ENCODE data around the gene PCDHB9. TPM values are rescaled to one million over a fixed set of nuclear protein-coding genes. Genes with fewer than 3 reads are reported as not detected.

The PCDHB9 gene
- total and polyA plus RNA-seq, 9 of the 15 experiments (the other 6 are each of a cell fraction or from before 2014, with no cell fraction given), result not detected

DNA sequence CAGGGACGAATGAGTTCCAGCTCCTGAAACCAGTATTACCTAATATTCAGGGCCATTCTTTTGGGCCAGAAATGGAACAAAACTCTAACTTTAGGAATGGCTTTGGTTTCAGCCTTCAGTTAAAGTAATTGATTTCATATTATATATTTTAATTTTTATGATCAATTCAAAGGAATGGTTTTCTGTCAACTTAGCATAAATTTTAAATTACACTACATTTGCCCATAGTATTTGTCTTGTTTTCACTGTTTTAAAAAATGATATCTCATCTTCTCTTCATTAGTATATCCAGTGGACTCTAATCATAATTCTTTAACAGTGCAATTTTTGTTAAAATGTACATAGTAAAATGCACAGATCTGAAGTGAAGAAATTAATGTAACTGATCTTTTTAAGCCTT is 6.6 kb upstream of the PCDHB9 start:
- Histone ChIP-seq H3K79me2 (ENCODE audit: control insufficient read depth, insufficient read depth, low read length) (no peaks in the 10 kb centered on the region), H3K4me3 (no peak overlapping the region), H3K4me1 (replicated peaks in 1 of 2; ENCODE audit: control insufficient read depth in 2 of 2, insufficient read depth in 2 of 2, low read length in 2 of 2) (no peaks in the 10 kb centered on the region), H3K36me3 (ENCODE audit: control insufficient read depth, insufficient read depth, low read length) (no peaks in the 10 kb centered on the region), H3K4me2 (ENCODE audit: insufficient read depth, low read length) (no peak overlapping the region), H3K27me3 (ENCODE audit: control insufficient read depth in 2 of 2, insufficient read depth in 2 of 2, low read length in 2 of 2) (peaks cover 5 to 14% of the 10 kb centered on the region in 2 experiments; a peak in 1 of 5 replicates), H3K9me3 (replicated peaks; ENCODE audit: control insufficient read depth, insufficient read depth, low read depth, low read length) (no peaks in the 10 kb centered on the region), H4K20me1 (replicated peaks; ENCODE audit: control insufficient read depth, insufficient read depth, low read length) (no peaks in the 10 kb centered on the region), H2AFZ (ENCODE audit: low read depth, low read length) (no peak overlapping the region), H3K9ac (ENCODE audit: insufficient read depth in 1 of 2, low read depth in 2 of 2, low read length in 2 of 2) (no peak overlapping the region), H3K27ac (ENCODE audit: extremely low read depth, low read depth, low read length) (no peak overlapping the region), H3K9me1 (ENCODE audit: control insufficient read depth, insufficient read depth, low read length) (no peaks in the 10 kb centered on the region)
- in situ Hi-C loops (cut with MboI) (no loop called here), intact Hi-C loops (cut with micrococcal nuclease) (no loop called here)
- CTCF ChIA-PET (ENCODE audit: low intra/inter-chr PET ratio), result no interaction called here
- ATAC-seq (no peak), FAIRE-seq (no peak), DNase-seq (ENCODE audit: extremely low read depth in 1 of 4, low spot score in 3 of 4) (no peak)
- WGBS (ENCODE audit: insufficient coverage, low coverage, missing lambda C conversion rate), result 0% methylated on average over 1 of the region's 1 CpG
- BruUV-seq (replicated peaks), result no TSS peak
- POLR2A ChIA-PET, result no interaction called here
- TF ChIP-seq ZNF561 (CRISPR knock-in tag; conservative IDR thresholded peaks at IDR 0.05) (no peak), MAFF (IDR thresholded peaks at IDR 0.05; ENCODE audit: low read length) (0 out of 2 replicates have a peak, but pooled peaks have one; percentile 3), ZNF316 (IDR thresholded peaks at IDR 0.05) (peak; percentile 78), SIN3B (IDR thresholded peaks at IDR 0.05; ENCODE audit: low read depth) (no peak), C11orf30 (IDR thresholded peaks at IDR 0.05; ENCODE audit: low read depth) (peak; percentile 38; the same call in 1 of the 2 replicates)
- TF ChIP-seq, protein P1, sequence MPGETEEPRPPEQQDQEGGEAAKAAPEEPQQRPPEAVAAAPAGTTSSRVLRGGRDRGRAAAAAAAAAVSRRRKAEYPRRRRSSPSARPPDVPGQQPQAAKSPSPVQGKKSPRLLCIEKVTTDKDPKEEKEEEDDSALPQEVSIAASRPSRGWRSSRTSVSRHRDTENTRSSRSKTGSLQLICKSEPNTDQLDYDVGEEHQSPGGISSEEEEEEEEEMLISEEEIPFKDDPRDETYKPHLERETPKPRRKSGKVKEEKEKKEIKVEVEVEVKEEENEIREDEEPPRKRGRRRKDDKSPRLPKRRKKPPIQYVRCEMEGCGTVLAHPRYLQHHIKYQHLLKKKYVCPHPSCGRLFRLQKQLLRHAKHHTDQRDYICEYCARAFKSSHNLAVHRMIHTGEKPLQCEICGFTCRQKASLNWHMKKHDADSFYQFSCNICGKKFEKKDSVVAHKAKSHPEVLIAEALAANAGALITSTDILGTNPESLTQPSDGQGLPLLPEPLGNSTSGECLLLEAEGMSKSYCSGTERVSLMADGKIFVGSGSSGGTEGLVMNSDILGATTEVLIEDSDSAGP (CRISPR knock-in tag; IDR thresholded peaks at IDR 0.05), result no peak
